ENCODE results near the gene CCDC188.

DNA sequence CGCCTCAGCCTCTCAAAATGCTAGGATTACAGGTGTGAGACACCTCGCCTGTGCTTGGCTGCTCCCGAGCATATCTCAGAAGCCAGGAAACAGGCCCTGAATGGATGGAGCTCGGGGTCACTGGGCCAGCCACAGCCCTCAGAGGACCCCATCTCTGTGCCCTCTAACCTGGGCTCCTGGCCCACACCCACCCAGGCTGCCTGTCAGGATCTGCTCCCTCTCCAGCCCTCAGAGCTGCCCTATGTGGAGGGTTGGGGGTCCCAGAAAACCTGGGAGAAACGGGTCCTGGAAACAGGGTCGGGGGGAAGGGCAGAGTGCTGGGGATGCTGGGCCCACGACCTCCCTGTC lies 5.2 kb upstream of the CCDC188 start:
- TF ChIP-seq, protein P1, sequence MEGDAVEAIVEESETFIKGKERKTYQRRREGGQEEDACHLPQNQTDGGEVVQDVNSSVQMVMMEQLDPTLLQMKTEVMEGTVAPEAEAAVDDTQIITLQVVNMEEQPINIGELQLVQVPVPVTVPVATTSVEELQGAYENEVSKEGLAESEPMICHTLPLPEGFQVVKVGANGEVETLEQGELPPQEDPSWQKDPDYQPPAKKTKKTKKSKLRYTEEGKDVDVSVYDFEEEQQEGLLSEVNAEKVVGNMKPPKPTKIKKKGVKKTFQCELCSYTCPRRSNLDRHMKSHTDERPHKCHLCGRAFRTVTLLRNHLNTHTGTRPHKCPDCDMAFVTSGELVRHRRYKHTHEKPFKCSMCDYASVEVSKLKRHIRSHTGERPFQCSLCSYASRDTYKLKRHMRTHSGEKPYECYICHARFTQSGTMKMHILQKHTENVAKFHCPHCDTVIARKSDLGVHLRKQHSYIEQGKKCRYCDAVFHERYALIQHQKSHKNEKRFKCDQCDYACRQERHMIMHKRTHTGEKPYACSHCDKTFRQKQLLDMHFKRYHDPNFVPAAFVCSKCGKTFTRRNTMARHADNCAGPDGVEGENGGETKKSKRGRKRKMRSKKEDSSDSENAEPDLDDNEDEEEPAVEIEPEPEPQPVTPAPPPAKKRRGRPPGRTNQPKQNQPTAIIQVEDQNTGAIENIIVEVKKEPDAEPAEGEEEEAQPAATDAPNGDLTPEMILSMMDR (IDR thresholded peaks at IDR 0.05; ENCODE audit: low read depth, low read length, missing input control), result no peak
- TF ChIP-seq NR2F2 (IDR thresholded peaks at IDR 0.05) (no peak), GABPA (IDR thresholded peaks at IDR 0.05 in 1 of 2, conservative IDR thresholded peaks at IDR 0.05 in 1 of 2) (no peak)

All from liver (tissue), 3 donors.